A673 (cell line): ENCODE measurements around the gene PSMG4. TPM values are rescaled to one million over a fixed set of nuclear protein-coding genes. Genes with fewer than 3 reads are reported as not detected.

Source experiments
- BruUV-seq: library from RNA; stranded (reverse); fragments of 400-500 nt; replicated peaks from 2 replicates; lab custom pipeline; 2021; lab: Mats Ljungman, UMichigan
- CTCF ChIA-PET: fragments of 300-600 bp; sonication (Branson Sonifier 250); formaldehyde crosslinking; loops from one replicate; lab custom pipeline; 2022; ENCODE audit warnings: antibody characterized with exemption; lab: Charles Lee
- POLR2A ChIA-PET: fragments of 300-600 bp; sonication (Branson Sonifier 250); formaldehyde crosslinking; loops from one replicate; lab custom pipeline; 2022; ENCODE audit warnings: antibody characterized with exemption; ENCODE audit not compliant: low non-redundant PET; lab: Charles Lee
- DNase-seq: peaks from one replicate; pipeline ENCODE4 v3.0.0-alpha.2; 2015; ENCODE audit warnings: low spot score
- H3K27ac ChIP-seq: fragments of 200-600 bp; sonication (generic); 2 replicates; pipeline ENCODE4 v1.5.1; 2016; ENCODE audit warnings: mixed run types, low read depth, mild to moderate bottlenecking, mixed read lengths, antibody characterized with exemption, low read length; ENCODE audit not compliant: poor library complexity, severe bottlenecking
- H3K27me3 ChIP-seq: fragments of 200-600 bp; sonication (generic); replicated peaks from 2 replicates; pipeline ENCODE4 v1.6.1; 2017; ENCODE audit warnings: mixed run types, low read depth, mild to moderate bottlenecking, mixed read lengths, antibody characterized with exemption, low read length; ENCODE audit not compliant: insufficient read depth, poor library complexity
- H3K36me3 ChIP-seq: fragments of 200-600 bp; sonication (generic); 2 replicates; pipeline ENCODE4 v1.6.1; 2016; ENCODE audit warnings: mixed run types, mild to moderate bottlenecking, mixed read lengths, antibody characterized with exemption, low read length; ENCODE audit not compliant: insufficient read depth, poor library complexity, severe bottlenecking
- H3K4me1 ChIP-seq: fragments of 200-600 bp; sonication (generic); 2 replicates; pipeline ENCODE4 v1.6.1; 2017; ENCODE audit warnings: mixed run types, mild to moderate bottlenecking, mixed read lengths, antibody characterized with exemption, low read length; ENCODE audit not compliant: insufficient read depth, poor library complexity, severe bottlenecking
- H3K4me3 ChIP-seq: fragments of 200-600 bp; sonication (generic); 2 replicates; pipeline ENCODE4 v1.5.1; 2016; ENCODE audit warnings: low read depth, mixed run types, mild to moderate bottlenecking, mixed read lengths, low read length; ENCODE audit not compliant: poor library complexity, severe bottlenecking
- H3K9me3 ChIP-seq: fragments of 200-600 bp; sonication (generic); 2 replicates; pipeline ENCODE4 v1.6.1; 2016; ENCODE audit warnings: mixed run types, low read depth, mild to moderate bottlenecking, mixed read lengths, antibody characterized with exemption, low read length; ENCODE audit not compliant: poor library complexity, severe bottlenecking
- EZH2 ChIP-seq: fragments of 200-600 bp; sonication (generic); IDR thresholded peaks from 2 replicates; pipeline ENCODE4 v1.6.1; 2017; ENCODE audit warnings: borderline replicate concordance, low read depth, mild to moderate bottlenecking, mixed read lengths, antibody characterized with exemption, low read length; ENCODE audit not compliant: poor library complexity, severe bottlenecking
- intact Hi-C: fragments of 100-400 bp; cut with micrococcal nuclease; formaldehyde crosslinking; loops from one replicate; pipeline ENCODE4 v1.10.0; 2022; ENCODE audit not compliant: unreplicated experiment
- total RNA-seq: library from RNA; stranded (reverse); gene quantifications from 2 replicates; pipeline ENCODE4 v1.2.3, GENCODE V29; 2021
- TF ChIP-seq, protein P1 (sequence below): fragments of 300-800, 200-600 bp; sonication (generic); conservative IDR thresholded peaks from 2 replicates; pipeline ENCODE4 v1.5.1; 2017; ENCODE audit warnings: low read depth, mild to moderate bottlenecking, antibody characterized with exemption, low read length, moderate library complexity, mixed read lengths

Gene PSMG4
- total RNA-seq, 1 experiment from 2014 or later: 34.4 TPM

DNA sequence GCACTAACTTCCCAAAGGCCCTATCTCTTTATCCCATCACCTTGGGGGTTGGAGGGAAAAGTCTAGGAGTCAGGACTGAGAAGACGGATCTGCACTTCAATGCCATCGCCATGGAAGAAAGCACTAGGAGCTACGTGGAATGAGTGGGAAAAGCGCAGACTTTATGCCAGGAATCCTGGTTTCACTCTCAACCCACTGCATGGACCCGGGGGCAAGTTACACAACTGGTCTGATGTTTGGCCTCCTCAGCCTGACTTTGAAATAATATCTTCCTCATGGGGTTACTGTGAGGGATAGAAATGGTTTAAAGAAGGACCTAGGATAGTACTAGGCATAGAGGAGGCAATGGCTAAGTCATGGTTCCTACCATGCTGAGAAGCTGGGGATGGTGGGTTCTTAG, 13.5 kb upstream of the PSMG4 start:
- Histone ChIP-seq H3K9me3 (no peaks in the 10 kb centered on the region), H3K27me3 (no peaks in the 10 kb centered on the region), H3K36me3 (no peaks in the 10 kb centered on the region), H3K27ac (no peak overlapping the region), H3K4me1 (no peaks in the 10 kb centered on the region), H3K4me3 (no peak overlapping the region)
- intact Hi-C loops: no loop called here
- no peak for TF ChIP-seq EZH2
- TF ChIP-seq, protein P1, sequence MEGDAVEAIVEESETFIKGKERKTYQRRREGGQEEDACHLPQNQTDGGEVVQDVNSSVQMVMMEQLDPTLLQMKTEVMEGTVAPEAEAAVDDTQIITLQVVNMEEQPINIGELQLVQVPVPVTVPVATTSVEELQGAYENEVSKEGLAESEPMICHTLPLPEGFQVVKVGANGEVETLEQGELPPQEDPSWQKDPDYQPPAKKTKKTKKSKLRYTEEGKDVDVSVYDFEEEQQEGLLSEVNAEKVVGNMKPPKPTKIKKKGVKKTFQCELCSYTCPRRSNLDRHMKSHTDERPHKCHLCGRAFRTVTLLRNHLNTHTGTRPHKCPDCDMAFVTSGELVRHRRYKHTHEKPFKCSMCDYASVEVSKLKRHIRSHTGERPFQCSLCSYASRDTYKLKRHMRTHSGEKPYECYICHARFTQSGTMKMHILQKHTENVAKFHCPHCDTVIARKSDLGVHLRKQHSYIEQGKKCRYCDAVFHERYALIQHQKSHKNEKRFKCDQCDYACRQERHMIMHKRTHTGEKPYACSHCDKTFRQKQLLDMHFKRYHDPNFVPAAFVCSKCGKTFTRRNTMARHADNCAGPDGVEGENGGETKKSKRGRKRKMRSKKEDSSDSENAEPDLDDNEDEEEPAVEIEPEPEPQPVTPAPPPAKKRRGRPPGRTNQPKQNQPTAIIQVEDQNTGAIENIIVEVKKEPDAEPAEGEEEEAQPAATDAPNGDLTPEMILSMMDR: no peak
- DNase-seq: no peak
- BruUV-seq: no TSS peak
- CTCF ChIA-PET: no interaction called here
- POLR2A ChIA-PET: no interaction called here

DNA sequence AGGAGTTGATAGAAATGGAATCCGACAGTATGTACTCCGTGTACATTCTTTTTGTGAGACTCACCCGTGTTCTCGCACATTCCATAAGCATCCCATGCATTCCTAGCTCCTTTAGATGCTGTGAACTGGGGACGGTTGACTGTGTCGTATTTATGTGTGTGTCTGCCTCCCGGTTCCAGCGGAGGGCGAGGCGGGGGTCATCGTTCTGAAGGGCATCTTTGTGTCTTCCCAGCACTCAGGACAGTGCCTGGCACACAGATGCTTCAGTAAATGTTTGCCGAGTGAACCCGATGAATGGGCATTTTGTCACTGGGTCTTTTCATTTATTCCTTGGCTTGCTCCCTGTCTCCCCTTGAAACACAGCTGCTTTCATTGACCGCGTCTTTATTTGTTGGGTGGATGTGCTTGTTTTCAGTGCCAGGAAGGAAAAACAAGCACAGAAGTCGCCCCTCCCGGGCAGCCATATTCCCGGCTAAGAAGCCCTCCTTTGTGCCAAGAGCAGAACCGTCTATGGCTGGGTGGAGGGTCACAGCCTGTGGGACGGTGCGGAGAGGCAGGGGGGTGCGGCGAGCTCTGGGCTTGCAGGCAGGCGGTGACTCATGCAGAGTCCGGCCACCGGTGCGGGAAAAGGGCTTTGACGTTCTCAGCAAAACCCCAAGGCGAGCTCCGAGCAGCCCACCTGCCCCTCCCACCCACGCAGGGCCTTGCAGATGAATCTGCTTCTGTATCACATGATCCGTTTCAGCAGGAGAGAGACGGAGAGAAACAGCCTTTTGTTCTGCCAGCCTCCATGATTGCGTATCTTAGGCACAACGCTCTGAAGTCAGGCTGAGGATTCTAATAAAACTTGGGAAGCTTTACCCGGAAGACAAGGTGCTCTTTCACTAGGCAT, 11.2 kb upstream of the PSMG4 start:
- intact Hi-C loops: no loop called here
- H3K36me3 ChIP-seq: no peaks in the 10 kb centered on the region
- TF ChIP-seq, protein P1: no peak
- no peak for TF ChIP-seq EZH2
- CTCF ChIA-PET: interaction anchor here (0.5 to 0.6 kb wide), 2 partner anchors 113 to 247 kb away, joined by 3 to 11 read pairs; no protein-coding TSS in a partner anchor
- no peaks in the 10 kb centered on the region for H3K9me3 ChIP-seq
- DNase-seq: no peak
- BruUV-seq: no TSS peak
- H3K4me1 ChIP-seq: no peaks in the 10 kb centered on the region
- no peaks in the 10 kb centered on the region for H3K27me3 ChIP-seq
- H3K4me3 ChIP-seq: no peak overlapping the region
- POLR2A ChIA-PET: no interaction called here
- H3K27ac ChIP-seq: no peak overlapping the region

DNA sequence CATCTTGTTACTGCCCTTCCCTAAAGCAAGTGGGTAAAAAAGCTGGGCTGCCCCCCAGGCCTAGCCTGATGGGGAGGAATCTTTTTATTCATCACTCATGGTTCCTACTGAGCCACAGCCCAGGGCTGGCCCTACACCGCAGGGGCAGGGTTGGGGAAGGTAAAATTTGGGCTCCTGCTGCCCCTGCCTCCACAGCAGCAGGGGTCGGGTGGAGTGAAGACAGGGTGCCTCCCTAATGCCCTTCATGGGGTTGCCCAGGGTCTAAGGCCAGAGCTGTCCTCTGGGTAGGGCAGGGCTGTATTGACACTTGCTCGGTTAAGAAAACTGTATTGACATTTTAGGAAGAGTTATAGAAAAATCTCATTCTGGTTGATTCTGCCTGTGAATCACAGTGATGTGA, 8.9 kb upstream of the PSMG4 start:
- DNase-seq: no peak
- Histone ChIP-seq H3K4me3 (no peak overlapping the region), H3K36me3 (no peaks in the 10 kb centered on the region), H3K27ac (no peak overlapping the region), H3K27me3 (no peaks in the 10 kb centered on the region), H3K9me3 (no peaks in the 10 kb centered on the region), H3K4me1 (no peaks in the 10 kb centered on the region)
- intact Hi-C loops: loop anchor here (5.0 to 10.0 kb wide), 2 partner anchors 95 to 253 kb away; partner anchors contain the start of genes NQO2 and TUBB2A
- CTCF ChIA-PET: interaction anchor here (1.6 kb wide), 1 partner anchor 8 kb away, joined by 3 read pairs; the partner anchor contains the start of gene PSMG4
- TF ChIP-seq, protein P1: no peak
- no peak for TF ChIP-seq EZH2
- BruUV-seq: no TSS peak
- POLR2A ChIA-PET: no interaction called here
